ENCODE measurements around the gene PRKRIP1. TPM values are rescaled to one million over a fixed set of nuclear protein-coding genes. Genes with fewer than 3 reads are reported as not detected.
A peak's percentile ranks its signal among the peaks of the same experiment; 100 is the strongest.
"Not testable (repeated sequence)": the region's sequence is repeated elsewhere in the genome, so short reads cannot be mapped to it uniquely, and the experiment has no call there.

The PRKRIP1 gene
- total RNA-seq, 4 donors from 2014 or later: 32.8 to 39.9 (median 35.7) TPM

- intact Hi-C loops (cut with DNase I; ENCODE audit: low total_unique reads): no loop called here
- no peak for TF ChIP-seq CTCF (IDR thresholded peaks at IDR 0.05)
- TF ChIP-seq POLR2A (IDR thresholded peaks at IDR 0.05): no peak
- no peak overlapping the region for H3K4me3 ChIP-seq (ENCODE audit: low read depth, poor library complexity, severe bottlenecking)
- DNase-seq (ENCODE audit: low spot score in 2 of 2): no peak
- WGBS, 2 donors: 74 to 79% methylated on average over 6 of the region's 6 CpGs
Observed at GRCh38 chr7:102471791-102472125, 75.6 kb downstream of the PRKRIP1 start.

- WGBS, 2 donors: 74 to 81% methylated on average over 28 to 30 of the region's 31 CpGs
- H3K4me3 ChIP-seq (ENCODE audit: low read depth, poor library complexity, severe bottlenecking): no peak overlapping the region
- TF ChIP-seq CTCF (IDR thresholded peaks at IDR 0.05) (no peak), POLR2A (IDR thresholded peaks at IDR 0.05) (no peak)
- DNase-seq (ENCODE audit: low spot score in 2 of 2): no peak
- intact Hi-C loops (cut with DNase I; ENCODE audit: low total_unique reads): no loop called here
Observed at GRCh38 chr7:102472126-102473041, 76.2 kb downstream of the PRKRIP1 start.

GRCh38 chr7:102473271-102473991 lies 77.3 kb downstream of the PRKRIP1 start:
- peak in 1 of 2 donors; percentile 77 for DNase-seq (ENCODE audit: low spot score in 2 of 2)
- intact Hi-C loops (cut with DNase I; ENCODE audit: low total_unique reads): no loop called here
- H3K4me3 ChIP-seq (ENCODE audit: low read depth, poor library complexity, severe bottlenecking): no peak overlapping the region
- WGBS, 2 donors: 79% methylated on average over 22 to 23 of the region's 23 CpGs
- no peak for TF ChIP-seq POLR2A (IDR thresholded peaks at IDR 0.05)
- no peak for TF ChIP-seq CTCF (IDR thresholded peaks at IDR 0.05)

GRCh38 chr7:102474116-102474515 lies 78.0 kb downstream of the PRKRIP1 start:
- peak in 1 of 2 donors; percentile 74 for DNase-seq (ENCODE audit: low spot score in 2 of 2)
- no CpG with 5 or more reads among the region's 14 CpGs for WGBS, 2 donors
- intact Hi-C loops (cut with DNase I; ENCODE audit: low total_unique reads); H3K4me3 ChIP-seq (ENCODE audit: low read depth, poor library complexity, severe bottlenecking): not testable (repeated sequence)

GRCh38 chr7:102474736-102475435 lies 78.7 kb downstream of the PRKRIP1 start:
- 81% methylated on average over 8 to 10 of the region's 19 CpGs for WGBS, 2 donors
- intact Hi-C loops (cut with DNase I; ENCODE audit: low total_unique reads); H3K4me3 ChIP-seq (ENCODE audit: low read depth, poor library complexity, severe bottlenecking): not testable (repeated sequence)
- DNase-seq (ENCODE audit: low spot score in 2 of 2): peak in 1 of 2 donors; percentile 66

Small RNAs within 50 kb of the gene (microRNA-seq; reads per million reads assigned to microRNA genes)
- 0 to 0.68 reads per million in 2 donors for gene MIR4467 (ENCODE audit: borderline number of aligned reads in 1 of 2, borderline replicate concordance in 2 of 2)
- gene MIR5090 (ENCODE audit: borderline number of aligned reads in 1 of 2, borderline replicate concordance in 2 of 2): 2.0 to 2.3 reads per million in 2 donors
- gene MIR548O (ENCODE audit: borderline number of aligned reads in 1 of 2, borderline replicate concordance in 2 of 2): 0 reads per million in 2 donors

Other genes with a start within 250 kb of the PRKRIP1 start
- 10 to 100 TPM; 13.9 to 28.6 (median 20.6) TPM for gene SH2B2, start 109.5 kb upstream of the PRKRIP1 start, total RNA-seq
- not detected for gene SPDYE6, start 39.9 kb upstream of the PRKRIP1 start, total RNA-seq
- 1 to 10 TPM; 2.7 to 6.8 (median 6.4) TPM for gene ORAI2, start 37.2 kb downstream of the PRKRIP1 start, total RNA-seq
- gene ALKBH4, start 68.5 kb downstream of the PRKRIP1 start, total RNA-seq: 10 to 100 TPM; 14.7 to 38.9 (median 24.6) TPM
- 10 to 100 TPM in 3 of 4 donors, 1 to 10 TPM in 1; 9.8 to 16.1 (median 10.3) TPM for gene LRWD1, start 68.6 kb downstream of the PRKRIP1 start, total RNA-seq
- gene POLR2J, start 82.6 kb downstream of the PRKRIP1 start, total RNA-seq: 10 to 100 TPM in 3 of 4 donors, 1 to 10 TPM in 1; 9.3 to 19.2 (median 15.9) TPM
- gene RASA4B, start 121.4 kb downstream of the PRKRIP1 start, total RNA-seq: 10 to 100 TPM; 21.6 to 28.3 (median 25.3) TPM
- 10 to 100 TPM in 1 of 4 donors, 1 to 10 TPM in 3; 2.0 to 22.0 (median 5.2) TPM for gene UPK3BL2, start 147.3 kb downstream of the PRKRIP1 start, total RNA-seq
- gene SPDYE2, start 154.9 kb downstream of the PRKRIP1 start, total RNA-seq: under 1 TPM in 1 of 4 donors, not detected in 3; 0.39 TPM
- 10 to 100 TPM in 3 of 4 donors, 1 to 10 TPM in 1; 5.8 to 21.0 (median 15.9) TPM for gene POLR2J3, start 176.2 kb downstream of the PRKRIP1 start, total RNA-seq
- gene RASA4, start 220.4 kb downstream of the PRKRIP1 start, total RNA-seq: 10 to 100 TPM; 12.9 to 32.0 (median 26.2) TPM
- gene UPK3BL1, start 246.4 kb downstream of the PRKRIP1 start, total RNA-seq: 10 to 100 TPM; 25.5 to 41.8 (median 40.9) TPM